IPS-15b (cell line): ENCODE measurements around the gene ANKH.

Experiments
- H3K27me3 ChIP-seq: one replicate; pipeline ENCODE4 v1.6.1; 2013; ENCODE audit warnings: low read length; ENCODE audit not compliant: control insufficient read depth, insufficient read depth
- H3K36me3 ChIP-seq: one replicate; pipeline ENCODE4 v1.6.1; 2013; ENCODE audit warnings: low read length; ENCODE audit not compliant: control insufficient read depth, insufficient read depth
- H3K4me1 ChIP-seq: one replicate; pipeline ENCODE4 v1.6.1; 2013; ENCODE audit warnings: mild to moderate bottlenecking, low read length; ENCODE audit not compliant: control insufficient read depth, insufficient read depth
- H3K4me3 ChIP-seq: one replicate; pipeline ENCODE4 v1.5.1; 2013; ENCODE audit warnings: low read depth, low read length
- H3K9ac ChIP-seq: one replicate; pipeline ENCODE4 v1.6.1; 2013; ENCODE audit warnings: low read depth, mild to moderate bottlenecking, low read length
- H3K9me3 ChIP-seq: one replicate; pipeline ENCODE4 v1.6.1; 2013; ENCODE audit warnings: mild to moderate bottlenecking, low read length; ENCODE audit not compliant: control insufficient read depth, insufficient read depth

Gene ANKH

GRCh38 chr5:14816999-14817761, 54.4 kb downstream of the ANKH start:
- no peak overlapping the region for H3K9ac ChIP-seq
- no peaks in the 10 kb centered on the region for H3K9me3 ChIP-seq
- H3K4me3 ChIP-seq, result no peak overlapping the region
- H3K27me3 ChIP-seq, result no peaks in the 10 kb centered on the region
- H3K36me3 ChIP-seq, result no peaks in the 10 kb centered on the region
- H3K4me1 ChIP-seq, result no peaks in the 10 kb centered on the region

DNA sequence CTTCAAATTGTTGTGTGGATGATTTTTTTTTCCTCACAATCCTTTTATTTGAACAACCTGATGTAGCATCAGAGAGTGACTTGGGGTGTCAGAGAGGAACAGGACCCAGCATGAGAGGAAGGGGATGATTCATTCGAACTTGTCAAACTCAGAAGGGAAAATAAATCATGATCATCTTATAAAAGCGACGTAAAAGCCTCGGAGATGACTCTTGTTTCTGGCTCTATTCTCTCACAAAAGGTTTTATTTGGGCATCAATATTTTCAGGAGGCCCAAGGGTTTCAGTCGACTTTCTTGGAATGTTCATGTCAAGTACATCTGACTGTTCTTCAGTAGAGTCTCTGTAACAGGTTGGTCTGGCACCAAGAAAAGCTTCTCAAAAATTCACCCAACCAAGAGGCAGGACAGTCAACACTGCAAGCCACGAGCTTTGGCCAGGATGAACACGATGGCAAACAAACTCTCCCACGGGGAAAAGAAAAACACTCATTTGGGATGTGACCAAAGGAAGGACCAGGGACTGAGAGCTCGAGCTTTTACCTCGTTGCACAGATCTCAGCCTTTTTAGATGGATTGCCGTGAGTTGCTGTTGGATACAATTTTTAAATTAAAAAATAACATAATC, 55.1 kb downstream of the ANKH start:
- no peaks in the 10 kb centered on the region for H3K4me1 ChIP-seq
- no peak overlapping the region for H3K4me3 ChIP-seq
- no peaks in the 10 kb centered on the region for H3K36me3 ChIP-seq
- H3K9me3 ChIP-seq, result no peaks in the 10 kb centered on the region
- no peaks in the 10 kb centered on the region for H3K27me3 ChIP-seq
- no peak overlapping the region for H3K9ac ChIP-seq

GRCh38 chr5:14813747-14814146, 57.8 kb downstream of the ANKH start:
- no peaks in the 10 kb centered on the region for H3K4me1 ChIP-seq
- H3K9me3 ChIP-seq, result no peaks in the 10 kb centered on the region
- H3K4me3 ChIP-seq, result no peak overlapping the region
- H3K27me3 ChIP-seq, result no peaks in the 10 kb centered on the region
- no peak overlapping the region for H3K9ac ChIP-seq
- no peaks in the 10 kb centered on the region for H3K36me3 ChIP-seq

GRCh38 chr5:14812166-14812565, 59.4 kb downstream of the ANKH start:
- no peaks in the 10 kb centered on the region for H3K4me1 ChIP-seq
- H3K4me3 ChIP-seq, result no peak overlapping the region
- no peaks in the 10 kb centered on the region for H3K9me3 ChIP-seq
- no peaks in the 10 kb centered on the region for H3K27me3 ChIP-seq
- no peaks in the 10 kb centered on the region for H3K36me3 ChIP-seq
- H3K9ac ChIP-seq, result no peak overlapping the region

DNA sequence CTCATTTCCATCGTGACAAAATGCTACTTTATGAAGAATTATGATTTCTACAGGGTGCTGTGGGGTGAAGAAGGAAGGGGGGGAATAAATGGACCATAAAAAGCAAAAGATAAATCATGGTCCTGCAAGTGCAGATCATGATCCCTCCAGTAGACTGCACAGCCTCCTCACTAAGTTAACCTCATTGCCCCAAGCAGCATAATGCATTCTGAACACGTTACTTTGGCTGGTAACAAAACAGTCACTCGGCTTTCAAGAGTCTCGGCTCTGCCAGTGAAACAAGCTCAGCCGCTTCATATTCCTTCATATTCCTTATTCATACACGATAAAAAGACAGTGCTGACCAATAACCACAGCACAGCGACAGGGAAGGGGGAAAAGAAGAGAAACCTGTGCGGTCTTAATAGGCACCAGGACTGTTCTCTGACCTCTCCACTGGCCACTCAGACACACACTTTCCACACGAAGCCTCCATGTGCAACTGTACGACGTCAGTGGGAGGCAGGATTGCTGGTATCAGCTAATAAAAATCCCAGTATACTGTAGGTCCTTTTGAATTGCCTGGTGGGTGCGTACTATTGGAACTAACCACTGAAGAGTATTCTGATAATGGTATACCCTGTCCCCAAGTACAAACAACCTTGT, 60.5 kb downstream of the ANKH start:
- no peak overlapping the region for H3K4me3 ChIP-seq
- H3K36me3 ChIP-seq, result peaks cover 3% of the 10 kb centered on the region
- no peak overlapping the region for H3K9ac ChIP-seq
- H3K27me3 ChIP-seq, result no peaks in the 10 kb centered on the region
- no peaks in the 10 kb centered on the region for H3K9me3 ChIP-seq
- no peaks in the 10 kb centered on the region for H3K4me1 ChIP-seq

- no peak overlapping the region for H3K9ac ChIP-seq
- no peaks in the 10 kb centered on the region for H3K4me1 ChIP-seq
- H3K36me3 ChIP-seq, result peaks cover 3% of the 10 kb centered on the region
- no peak overlapping the region for H3K4me3 ChIP-seq
- H3K27me3 ChIP-seq, result no peaks in the 10 kb centered on the region
- no peaks in the 10 kb centered on the region for H3K9me3 ChIP-seq
Observed at GRCh38 chr5:14810282-14810681, 61.3 kb downstream of the ANKH start.

- H3K4me3 ChIP-seq, result no peak overlapping the region
- no peak overlapping the region for H3K9ac ChIP-seq
Observed at GRCh38 chr5:14809369-14810155, 62.0 kb downstream of the ANKH start.

DNA sequence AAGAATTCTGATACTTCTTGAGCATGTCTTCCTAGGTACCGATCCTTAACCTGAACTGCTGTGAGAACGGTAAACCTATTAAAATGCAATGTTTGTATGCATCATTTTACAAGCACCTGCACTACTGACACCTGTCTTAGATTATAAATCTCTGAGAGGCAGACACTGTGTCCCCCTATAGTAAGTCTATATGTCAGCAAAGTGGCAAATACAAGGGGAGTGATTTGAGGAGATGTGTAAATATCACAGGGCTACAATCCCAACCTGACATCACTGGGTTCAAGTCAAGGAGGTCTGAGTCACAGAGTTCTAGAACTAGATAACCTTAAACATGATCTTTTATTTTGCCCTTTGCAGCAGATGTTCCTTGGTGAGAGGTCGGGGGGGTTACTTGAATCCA, 64.1 kb downstream of the ANKH start:
- no peak overlapping the region for H3K9ac ChIP-seq
- H3K4me3 ChIP-seq, result no peak overlapping the region
- H3K27me3 ChIP-seq, result no peaks in the 10 kb centered on the region
- H3K4me1 ChIP-seq, result no peaks in the 10 kb centered on the region
- peaks cover 3% of the 10 kb centered on the region for H3K36me3 ChIP-seq
- H3K9me3 ChIP-seq, result no peaks in the 10 kb centered on the region

More at GRCh38 chr5:14809369-14810155, 62.0 kb downstream of the ANKH start:
- H3K9me3 ChIP-seq, result no peaks in the 10 kb centered on the region
- H3K4me1 ChIP-seq, result no peaks in the 10 kb centered on the region
- H3K36me3 ChIP-seq, result peaks cover 3% of the 10 kb centered on the region
- H3K27me3 ChIP-seq, result no peaks in the 10 kb centered on the region

- Histone ChIP-seq H3K27me3 (no peaks in the 10 kb centered on the region), H3K4me1 (no peaks in the 10 kb centered on the region), H3K36me3 (peaks cover 3% of the 10 kb centered on the region), H3K9me3 (no peaks in the 10 kb centered on the region), H3K4me3 (no peak overlapping the region), H3K9ac (no peak overlapping the region)
Observed at GRCh38 chr5:14806456-14806855, 65.1 kb downstream of the ANKH start.

GRCh38 chr5:14802541-14802940, 69.0 kb downstream of the ANKH start:
- H3K9ac ChIP-seq, result no peak overlapping the region
- no peaks in the 10 kb centered on the region for H3K4me1 ChIP-seq
- H3K4me3 ChIP-seq, result no peak overlapping the region

DNA sequence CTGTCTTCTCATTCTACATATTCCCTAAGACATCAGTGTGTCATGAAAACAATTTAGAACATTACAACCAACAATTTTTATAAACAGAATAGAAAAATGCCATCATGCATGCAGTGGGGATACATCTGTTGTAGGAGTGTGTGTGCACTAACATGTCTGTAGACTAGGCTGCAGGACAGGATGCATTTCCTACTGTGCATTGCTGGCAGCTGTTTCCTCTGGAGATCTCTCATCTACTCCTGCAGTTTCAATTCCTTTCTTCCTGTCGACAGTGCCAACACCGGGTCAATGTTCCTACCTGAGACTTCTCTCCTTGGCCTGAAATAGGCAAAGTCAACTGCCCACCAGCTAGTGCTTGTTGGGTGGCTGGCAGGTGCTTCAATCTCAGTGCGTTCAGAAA, 69.8 kb downstream of the ANKH start:
- H3K4me1 ChIP-seq, result no peaks in the 10 kb centered on the region
- H3K9me3 ChIP-seq, result no peaks in the 10 kb centered on the region
- no peaks in the 10 kb centered on the region for H3K27me3 ChIP-seq
- H3K4me3 ChIP-seq, result no peak overlapping the region
- H3K9ac ChIP-seq, result no peak overlapping the region
- peaks cover 3% of the 10 kb centered on the region for H3K36me3 ChIP-seq

More at GRCh38 chr5:14802541-14802940, 69.0 kb downstream of the ANKH start:
- no peaks in the 10 kb centered on the region for H3K9me3 ChIP-seq
- peaks cover 3% of the 10 kb centered on the region for H3K36me3 ChIP-seq
- no peaks in the 10 kb centered on the region for H3K27me3 ChIP-seq
